H9 (cell line): ENCODE data around the gene HMGN4. TPM values are rescaled to one million over a fixed set of nuclear protein-coding genes. Genes with fewer than 3 reads are reported as not detected.
"Not testable (repeated sequence)": the region's sequence is repeated elsewhere in the genome, so short reads cannot be mapped to it uniquely, and the experiment has no call there.

ENCODE experiments used
- DNase-seq: peaks from one replicate; pipeline ENCODE4 v3.0.0-alpha.2; 2017
- H2AFZ ChIP-seq: one replicate; pipeline ENCODE4 v1.6.1; 2013; ENCODE audit warnings: mild to moderate bottlenecking, low read length, control low read depth, moderate library complexity
- H2AK5ac ChIP-seq: 2 replicates; pipeline ENCODE4 v1.6.1; 2013; ENCODE audit warnings: low read length, control low read depth, mixed read lengths; ENCODE audit not compliant: insufficient read length
- H2BK120ac ChIP-seq: one replicate; pipeline ENCODE4 v1.6.1; 2013; ENCODE audit warnings: low read depth, mild to moderate bottlenecking, low read length, control low read depth, inconsistent platforms; ENCODE audit not compliant: poor library complexity, severe bottlenecking
- H2BK12ac ChIP-seq: 2 replicates; pipeline ENCODE4 v1.6.1; 2013; ENCODE audit warnings: low read length, control low read depth, mixed read lengths, low read depth; ENCODE audit not compliant: insufficient read length
- H2BK15ac ChIP-seq: 2 replicates; pipeline ENCODE4 v1.6.1; 2013; ENCODE audit warnings: low read depth, low read length, control low read depth
- H2BK20ac ChIP-seq: one replicate; pipeline ENCODE4 v1.6.1; 2013; ENCODE audit warnings: low read depth, mild to moderate bottlenecking, low read length, control low read depth, inconsistent platforms; ENCODE audit not compliant: poor library complexity, severe bottlenecking
- H2BK5ac ChIP-seq: 2 replicates; pipeline ENCODE4 v1.6.1; 2013; ENCODE audit warnings: low read length, control low read depth, mixed read lengths; ENCODE audit not compliant: insufficient read length
- H3K14ac ChIP-seq: 2 replicates; pipeline ENCODE4 v1.6.1; 2013; ENCODE audit warnings: low read length, control low read depth; ENCODE audit not compliant: insufficient read depth
- H3K18ac ChIP-seq: 2 replicates; pipeline ENCODE4 v1.6.1; 2013; ENCODE audit warnings: low read depth, mild to moderate bottlenecking, mixed read lengths, low read length, control low read depth; ENCODE audit not compliant: insufficient read length
- H3K23ac ChIP-seq: 2 replicates; pipeline ENCODE4 v1.6.1; 2013; ENCODE audit warnings: low read length, control low read depth, mixed read lengths, low read depth; ENCODE audit not compliant: insufficient read length
- H3K23me2 ChIP-seq: 2 replicates; pipeline ENCODE4 v1.6.1; 2013; ENCODE audit warnings: low read depth, mild to moderate bottlenecking, mixed read lengths, low read length, control low read depth; ENCODE audit not compliant: insufficient read length, poor library complexity, severe bottlenecking
- H3K27ac ChIP-seq: 2 replicates; pipeline ENCODE4 v1.5.1; 2013; ENCODE audit warnings: low read length, control low read depth, mixed read lengths, low read depth; ENCODE audit not compliant: insufficient read length
- H3K27me3 ChIP-seq: 2 replicates; pipeline ENCODE4 v1.6.1; 2013; ENCODE audit warnings: low read length, control low read depth, inconsistent platforms; ENCODE audit not compliant: insufficient read depth
- H3K4ac ChIP-seq: 2 replicates; pipeline ENCODE4 v1.6.1; 2013; ENCODE audit warnings: low read depth, mild to moderate bottlenecking, control low read depth, inconsistent platforms, low read length, moderate library complexity
- H3K4me1 ChIP-seq: 2 replicates; pipeline ENCODE4 v1.6.1; 2013; ENCODE audit warnings: low read length, control low read depth, inconsistent platforms; ENCODE audit not compliant: insufficient read depth
- H3K4me2 ChIP-seq: 2 replicates; pipeline ENCODE4 v1.6.1; 2013; ENCODE audit warnings: low read length, control low read depth, mixed read lengths; ENCODE audit not compliant: insufficient read length, insufficient read depth
- H3K56ac ChIP-seq: 2 replicates; pipeline ENCODE4 v1.6.1; 2013; ENCODE audit warnings: low read depth, mild to moderate bottlenecking, mixed read lengths, low read length, control low read depth; ENCODE audit not compliant: insufficient read length
- H3K79me1 ChIP-seq: 2 replicates; pipeline ENCODE4 v1.6.1; 2013; ENCODE audit warnings: low read depth, mild to moderate bottlenecking, moderate library complexity, low read length, control low read depth, inconsistent platforms; ENCODE audit not compliant: insufficient read depth, poor library complexity, severe bottlenecking
- H3K79me2 ChIP-seq: 2 replicates; pipeline ENCODE4 v1.6.1; 2013; ENCODE audit warnings: low read length, control low read depth, inconsistent platforms; ENCODE audit not compliant: insufficient read depth
- H3K9ac ChIP-seq: 2 replicates; pipeline ENCODE4 v1.6.1; 2013; ENCODE audit warnings: low read length, control low read depth, mixed read lengths; ENCODE audit not compliant: insufficient read length; ENCODE audit errors: extremely low read depth
- H3K9me3 ChIP-seq: one replicate; pipeline ENCODE4 v1.6.1; 2013; ENCODE audit warnings: low read depth, low read length, inconsistent platforms; ENCODE audit not compliant: control insufficient read depth
- H3T11ph ChIP-seq: one replicate; pipeline ENCODE4 v1.6.1; 2013; ENCODE audit warnings: mild to moderate bottlenecking, low read length, control low read depth, inconsistent platforms
- H4K20me1 ChIP-seq: one replicate; pipeline ENCODE4 v1.6.1; 2013; ENCODE audit not compliant: control insufficient read depth, insufficient read length, insufficient read depth
- H4K5ac ChIP-seq: 2 replicates; pipeline ENCODE4 v1.6.1; 2013; ENCODE audit warnings: low read depth, mild to moderate bottlenecking, mixed read lengths, low read length, control low read depth; ENCODE audit not compliant: insufficient read length
- H4K8ac ChIP-seq: replicated peaks from 2 replicates; pipeline ENCODE4 v1.6.1; 2013; ENCODE audit warnings: low read length, control low read depth, mixed read lengths, low read depth; ENCODE audit not compliant: insufficient read length
- H4K91ac ChIP-seq: 2 replicates; pipeline ENCODE4 v1.6.1; 2013; ENCODE audit warnings: low read depth, mild to moderate bottlenecking, moderate library complexity, mixed read lengths, low read length, control low read depth; ENCODE audit not compliant: insufficient read length
- H3K27ac Mint-ChIP-seq, 3 experiments: 2 replicates in 2 of 3; 3 replicates in 1 of 3; pipeline ENCODE4 v1.8.0; 2020 to 2021; ENCODE audit warnings: mixed read lengths in 3 of 3, mild to moderate bottlenecking in 1 of 3, moderate library complexity in 1 of 3
- H3K27me3 Mint-ChIP-seq: 2 replicates; pipeline ENCODE4 v1.8.0; 2021; ENCODE audit warnings: low read depth, mild to moderate bottlenecking, moderate library complexity, mixed read lengths
- H3K36me3 Mint-ChIP-seq, 3 experiments: 2 replicates in 2 of 3; 3 replicates in 1 of 3; pipeline ENCODE4 v1.8.0; 2020 to 2021; ENCODE audit warnings: low read depth in 3 of 3, mixed read lengths in 3 of 3; ENCODE audit not compliant: insufficient read depth in 1 of 3
- H3K4me1 Mint-ChIP-seq, 2 experiments: 2 replicates each; pipeline ENCODE4 v1.8.0; 2020; ENCODE audit warnings: mixed read lengths in 2 of 2
- H3K4me3 Mint-ChIP-seq, 2 experiments: 2 replicates in 1 of 2; 3 replicates in 1 of 2; pipeline ENCODE4 v1.8.0; 2020 to 2021; ENCODE audit warnings: mild to moderate bottlenecking in 2 of 2, mixed read lengths in 2 of 2, moderate library complexity in 1 of 2
- H3K9me3 Mint-ChIP-seq, 2 experiments: 2 replicates in 1 of 2; 3 replicates in 1 of 2; pipeline ENCODE4 v1.8.0; 2020; ENCODE audit warnings: mild to moderate bottlenecking in 2 of 2, mixed read lengths in 2 of 2, moderate library complexity in 1 of 2
- CTCF ChIP-seq: fragments of 200-600 bp; sonication (generic); conservative IDR thresholded peaks from 3 replicates; pipeline ENCODE4 v1.8.0; 2021; ENCODE audit warnings: antibody characterized with exemption, mild to moderate bottlenecking
- WGBS: extraction: QIAGEN DNeasy Blood & Tissue Kit; methylation state at CpG from one replicate; pipeline ENCODE4 v1.1.7; 2013; ENCODE audit warnings: missing lambda C conversion rate, low lambda C conversion rate, mixed read lengths; ENCODE audit not compliant: insufficient read length; ENCODE audit errors: extremely low coverage; 5-methylcytosine and 5-hydroxymethylcytosine counted together
- total RNA-seq: library from RNA; stranded (reverse); gene quantifications from 2 replicates; pipeline ENCODE4 v1.2.1, GENCODE V29; 2021

HMGN4 gene
- total RNA-seq, 1 experiment from 2014 or later: 50.4 TPM

GRCh38 chr6:26507658-26508057 lies 30.5 kb upstream of the HMGN4 start:
- peaks cover 3% of the 10 kb centered on the region for H3K27me3 ChIP-seq
- no peak overlapping the region for H2BK20ac ChIP-seq
- H4K5ac ChIP-seq: no peak overlapping the region
- no peak overlapping the region for H4K91ac ChIP-seq
- H2BK120ac ChIP-seq: no peak overlapping the region
- no peaks in the 10 kb centered on the region for H3K23me2 ChIP-seq
- no peak for DNase-seq
- H3K27ac ChIP-seq: no peak overlapping the region
- no peaks in the 10 kb centered on the region for H3K9me3 ChIP-seq
- H3K4me2 ChIP-seq: no peak overlapping the region
- no peak overlapping the region for H3K56ac ChIP-seq
- Mint-ChIP-seq H3K9me3 (no peaks in the 10 kb centered on the region), H3K4me3 (no peak overlapping the region), H3K27ac (no peak overlapping the region), H3K36me3 (no peaks in the 10 kb centered on the region), H3K27me3 (peaks cover 28% of the 10 kb centered on the region), H3K4me1 (no peaks in the 10 kb centered on the region)
- no CpG with 5 or more reads among the region's 3 CpGs for WGBS
- no peak overlapping the region for H2AFZ ChIP-seq
- H3K18ac ChIP-seq: no peak overlapping the region
- no peak overlapping the region for H3T11ph ChIP-seq
- H2BK15ac ChIP-seq: no peak overlapping the region
- no peak overlapping the region for H4K8ac ChIP-seq
- H4K20me1 ChIP-seq: no peaks in the 10 kb centered on the region
- no peak overlapping the region for H3K9ac ChIP-seq
- H3K4ac ChIP-seq: no peak overlapping the region
- no peak overlapping the region for H2BK5ac ChIP-seq
- H2AK5ac ChIP-seq: no peak overlapping the region
- H3K79me1 ChIP-seq: no peaks in the 10 kb centered on the region
- no peak overlapping the region for H2BK12ac ChIP-seq
- TF ChIP-seq CTCF: no peak
- H3K14ac ChIP-seq: no peak overlapping the region
- H3K4me1 ChIP-seq: no peaks in the 10 kb centered on the region
- no peaks in the 10 kb centered on the region for H3K79me2 ChIP-seq
- H3K23ac ChIP-seq: no peak overlapping the region

GRCh38 chr6:26511033-26511432 lies 27.1 kb upstream of the HMGN4 start:
- not testable (repeated sequence) for H2BK120ac ChIP-seq, H2BK5ac ChIP-seq, H4K91ac ChIP-seq, H3K27me3 ChIP-seq, H2BK15ac ChIP-seq, H3K23me2 ChIP-seq, H3K4me1 ChIP-seq, H2BK20ac ChIP-seq, DNase-seq, H3K4me1 Mint-ChIP-seq, H3K4me2 ChIP-seq, H4K20me1 ChIP-seq, H3K9me3 ChIP-seq, H3K27me3 Mint-ChIP-seq, H3K56ac ChIP-seq, H4K8ac ChIP-seq, H3T11ph ChIP-seq, H3K27ac ChIP-seq, H2BK12ac ChIP-seq, H3K27ac Mint-ChIP-seq, H3K79me1 ChIP-seq, H4K5ac ChIP-seq, H3K18ac ChIP-seq, H3K9me3 Mint-ChIP-seq, H2AK5ac ChIP-seq, H3K4ac ChIP-seq, H3K23ac ChIP-seq, H2AFZ ChIP-seq, H3K36me3 Mint-ChIP-seq, H3K14ac ChIP-seq, H3K9ac ChIP-seq, H3K4me3 Mint-ChIP-seq, H3K79me2 ChIP-seq
- no CpG with 5 or more reads among the region's 8 CpGs for WGBS
